ENCODE results near the gene MAP6.

DNA sequence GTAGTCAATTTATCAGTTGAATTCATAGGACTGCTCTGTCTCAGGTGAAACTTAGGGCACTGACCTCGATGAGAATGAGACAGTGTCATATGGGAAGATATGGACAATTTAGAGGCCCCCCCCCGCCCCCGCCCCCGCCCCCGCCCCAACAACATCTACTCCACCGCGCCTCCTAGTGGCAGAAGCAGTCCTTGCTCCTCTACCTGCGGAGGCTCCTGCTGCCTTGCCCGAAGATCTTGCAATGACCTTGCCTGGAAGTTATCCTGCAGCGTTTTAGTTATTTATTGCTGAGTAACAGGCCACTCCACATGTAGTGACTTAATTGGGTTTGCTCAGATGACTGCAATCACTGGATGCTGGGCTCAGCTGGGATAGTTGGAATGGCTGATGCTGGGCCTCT, 91.6 kb downstream of the MAP6 start:
- TF ChIP-seq, protein P1, sequence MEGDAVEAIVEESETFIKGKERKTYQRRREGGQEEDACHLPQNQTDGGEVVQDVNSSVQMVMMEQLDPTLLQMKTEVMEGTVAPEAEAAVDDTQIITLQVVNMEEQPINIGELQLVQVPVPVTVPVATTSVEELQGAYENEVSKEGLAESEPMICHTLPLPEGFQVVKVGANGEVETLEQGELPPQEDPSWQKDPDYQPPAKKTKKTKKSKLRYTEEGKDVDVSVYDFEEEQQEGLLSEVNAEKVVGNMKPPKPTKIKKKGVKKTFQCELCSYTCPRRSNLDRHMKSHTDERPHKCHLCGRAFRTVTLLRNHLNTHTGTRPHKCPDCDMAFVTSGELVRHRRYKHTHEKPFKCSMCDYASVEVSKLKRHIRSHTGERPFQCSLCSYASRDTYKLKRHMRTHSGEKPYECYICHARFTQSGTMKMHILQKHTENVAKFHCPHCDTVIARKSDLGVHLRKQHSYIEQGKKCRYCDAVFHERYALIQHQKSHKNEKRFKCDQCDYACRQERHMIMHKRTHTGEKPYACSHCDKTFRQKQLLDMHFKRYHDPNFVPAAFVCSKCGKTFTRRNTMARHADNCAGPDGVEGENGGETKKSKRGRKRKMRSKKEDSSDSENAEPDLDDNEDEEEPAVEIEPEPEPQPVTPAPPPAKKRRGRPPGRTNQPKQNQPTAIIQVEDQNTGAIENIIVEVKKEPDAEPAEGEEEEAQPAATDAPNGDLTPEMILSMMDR (IDR thresholded peaks at IDR 0.05), result peak; percentile 25 to 57 (median 42)
- TF ChIP-seq POLR2A (IDR thresholded peaks at IDR 0.05), result no peak

All from adrenal gland (tissue), 5 donors.